ENCODE results near the gene TRAPPC10.

Gene TRAPPC10

GRCh38 chr21:43982489-43983078 lies 29.5 kb upstream of the TRAPPC10 start:
- DNase-seq, result no peak

DNA sequence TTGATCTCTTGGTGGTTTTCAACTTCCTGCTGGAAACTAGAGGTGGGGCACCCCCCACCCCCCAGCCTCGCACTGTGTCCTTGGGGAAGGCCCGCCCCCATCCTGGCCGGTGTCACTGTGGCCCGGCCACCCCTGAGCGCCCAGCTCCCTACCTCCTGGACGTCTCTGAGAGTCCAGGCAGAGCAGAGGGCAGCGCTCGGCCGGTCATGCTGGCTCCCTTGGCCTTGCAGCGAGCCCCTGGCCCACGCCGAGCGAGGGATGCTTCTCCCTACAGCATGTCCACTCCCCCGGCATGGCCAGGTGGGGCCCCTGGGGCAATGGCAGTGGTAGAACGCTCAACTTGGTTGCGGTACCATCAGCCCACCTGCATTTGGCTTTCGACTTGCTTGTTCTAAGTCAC lies 28.7 kb upstream of the TRAPPC10 start:
- no peak for DNase-seq

- DNase-seq, result no peak
Measured at GRCh38 chr21:43983860-43984420, 28.2 kb upstream of the TRAPPC10 start.

DNA sequence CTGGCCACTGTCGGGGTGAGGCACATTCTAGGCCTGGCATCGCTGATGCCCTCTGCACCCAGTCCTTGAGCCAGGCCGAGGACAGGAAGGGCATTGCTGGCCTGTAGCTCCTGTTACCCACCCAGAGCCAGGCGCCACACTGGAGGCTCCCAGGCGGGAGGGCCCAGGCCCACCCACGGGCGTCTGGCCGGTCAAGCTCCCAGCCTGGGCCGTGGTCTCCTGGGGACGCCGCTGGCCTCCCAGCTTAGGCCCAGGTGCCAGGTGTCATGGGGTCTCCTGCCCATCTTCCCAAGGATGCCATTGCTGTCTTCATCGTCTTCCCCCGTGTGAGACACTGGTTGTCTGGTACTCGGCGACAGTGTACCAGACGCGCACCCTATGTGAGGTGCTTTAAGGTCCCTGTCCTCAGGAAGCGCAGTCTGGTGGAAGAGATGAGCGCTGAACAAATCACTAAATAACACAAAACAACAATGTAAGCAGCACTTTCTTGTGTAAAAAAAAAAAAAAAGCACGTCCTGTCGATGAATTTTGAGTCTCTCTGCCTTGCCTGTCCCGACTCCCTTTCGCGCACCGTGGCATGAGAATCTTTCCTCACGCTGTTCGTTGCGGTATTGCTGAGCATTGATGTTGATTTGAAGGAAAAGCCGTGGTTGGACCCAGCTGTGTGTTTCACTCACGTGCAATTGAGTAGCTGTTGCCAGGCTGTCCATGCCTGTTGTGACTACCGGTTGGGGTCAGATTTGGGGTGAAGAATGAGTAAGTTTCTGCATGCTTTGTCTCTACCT lies 27.0 kb upstream of the TRAPPC10 start:
- no peak for DNase-seq

DNA sequence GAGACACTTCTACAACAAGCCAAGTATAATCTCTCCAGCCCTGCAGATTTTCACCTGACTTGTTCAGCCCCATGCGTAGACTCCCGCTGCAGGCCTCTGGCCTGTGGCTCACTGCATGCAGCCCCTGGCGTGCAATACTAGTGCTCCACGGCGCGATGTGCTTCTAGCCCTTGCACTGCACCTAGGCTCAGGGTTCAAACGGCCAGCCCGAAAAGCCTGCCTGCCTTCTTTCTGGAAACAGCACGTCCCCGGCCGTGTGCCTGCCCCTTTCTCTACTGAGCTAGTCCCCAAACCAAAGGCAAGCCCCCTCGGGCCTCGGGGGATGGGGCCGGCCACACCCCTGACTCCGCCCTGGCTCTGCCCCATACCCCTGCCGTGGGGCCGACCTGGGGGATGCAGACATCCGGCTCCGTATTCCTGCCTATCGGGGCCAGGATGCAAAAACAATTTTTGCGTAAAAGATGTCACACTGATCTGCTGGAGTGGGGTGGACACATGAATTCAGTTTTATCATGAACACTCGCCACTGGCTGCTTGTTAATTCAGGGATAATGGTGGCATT lies 26.3 kb upstream of the TRAPPC10 start:
- no peak for DNase-seq

GRCh38 chr21:43986544-43987451 lies 25.3 kb upstream of the TRAPPC10 start:
- DNase-seq, result no peak

DNA sequence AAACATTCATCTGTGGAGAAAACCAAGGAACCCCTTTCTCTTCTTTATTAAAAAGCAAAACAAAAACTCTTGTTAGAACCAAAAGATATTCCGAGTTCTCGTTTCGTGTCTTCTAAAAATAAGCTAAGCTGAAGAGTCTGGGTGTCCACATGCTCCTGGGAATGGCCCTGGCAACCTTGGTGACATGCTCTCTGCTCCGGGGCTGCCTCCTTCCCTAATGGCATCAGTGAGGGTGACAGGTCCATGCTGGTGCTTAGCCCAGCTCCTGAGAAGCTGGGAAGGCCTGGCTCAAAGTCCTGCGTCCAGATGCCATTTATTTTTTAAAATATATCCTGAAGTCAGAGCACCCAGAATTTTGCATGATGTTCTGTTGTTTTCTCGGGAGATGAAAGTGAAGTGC lies 24.6 kb upstream of the TRAPPC10 start:
- no peak for DNase-seq

GRCh38 chr21:43988016-43988415 lies 24.1 kb upstream of the TRAPPC10 start:
- no peak for DNase-seq

DNA sequence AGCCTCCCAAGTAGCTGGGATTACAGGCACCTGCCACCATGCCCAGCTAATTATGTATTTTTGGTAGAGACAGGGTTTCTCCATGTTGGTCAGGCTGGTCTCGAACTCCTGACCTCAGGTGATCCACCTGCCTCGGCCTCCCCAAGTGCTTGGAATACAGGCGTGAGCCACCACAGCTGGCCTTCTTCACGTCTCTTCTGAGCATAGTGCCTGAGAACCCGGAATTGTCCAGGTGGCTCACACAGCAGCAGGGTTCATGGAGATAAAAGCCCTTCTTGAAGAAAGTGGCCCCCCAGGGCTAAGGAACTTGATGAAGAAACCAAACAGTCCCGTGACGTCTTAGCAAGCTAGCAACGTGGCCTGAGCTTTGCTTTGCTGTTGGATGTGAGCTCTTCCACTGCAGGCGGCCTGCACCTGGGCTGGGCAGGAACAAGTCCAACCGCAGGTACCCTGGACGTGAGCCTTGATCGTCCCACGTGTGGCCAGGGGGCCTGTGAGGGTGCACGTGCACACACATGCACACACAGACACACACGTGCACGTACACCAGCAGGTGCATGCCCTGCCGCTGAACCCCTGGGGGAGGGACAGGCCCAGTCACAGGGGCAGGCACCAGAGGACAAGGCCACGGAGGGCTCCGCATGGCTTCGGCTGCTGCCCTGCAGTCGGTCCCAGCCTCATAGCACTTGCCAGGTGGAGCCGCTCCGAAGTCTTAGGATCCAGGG lies 23.4 kb upstream of the TRAPPC10 start:
- DNase-seq, result no peak

DNA sequence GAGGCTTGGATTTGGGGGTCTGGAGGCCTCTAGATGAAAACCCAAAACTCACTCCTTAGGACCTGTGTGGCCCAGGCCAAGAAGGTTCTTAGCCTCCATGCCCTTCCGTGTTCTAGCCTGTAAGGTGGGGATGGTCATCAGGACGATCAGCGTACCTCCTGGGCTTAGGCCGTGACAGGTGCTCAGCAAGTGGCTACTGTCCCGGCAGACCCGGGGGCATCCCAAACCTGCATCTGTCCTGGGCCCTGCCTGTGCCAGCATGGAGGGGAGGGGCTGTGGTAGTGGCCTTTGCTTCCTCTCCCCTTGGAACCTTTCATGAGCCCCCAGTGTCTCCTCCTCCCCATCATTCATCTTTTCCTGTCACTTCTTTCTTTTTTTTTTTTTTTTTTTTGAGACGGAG lies 22.7 kb upstream of the TRAPPC10 start:
- DNase-seq, result no peak

DNA sequence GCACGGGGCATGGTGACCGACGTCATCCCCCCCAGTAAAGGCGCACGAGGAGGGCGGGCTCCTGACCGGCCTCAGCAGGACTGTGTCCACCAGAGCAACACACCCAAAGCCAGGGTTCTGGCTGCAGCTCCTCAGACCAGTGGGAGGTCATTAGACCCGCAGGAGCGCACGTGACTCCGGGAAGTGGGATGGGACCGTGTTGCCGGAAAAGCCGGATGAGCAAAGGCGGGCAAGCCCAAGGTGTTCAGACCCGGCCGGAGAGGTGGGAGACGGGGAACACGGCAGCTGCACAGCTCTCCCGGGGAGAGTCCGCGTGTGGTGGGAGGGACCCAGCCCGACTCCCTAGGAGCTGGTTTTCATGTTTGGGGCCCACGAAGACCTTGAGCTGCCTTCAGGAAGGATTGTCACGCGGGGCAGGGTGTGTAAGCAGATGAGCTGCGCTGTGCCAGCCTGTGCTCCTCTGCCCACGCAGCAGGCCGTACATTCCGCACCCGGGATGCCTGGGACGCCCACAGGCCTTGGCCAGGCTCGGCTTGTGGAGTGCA lies 20.6 kb upstream of the TRAPPC10 start:
- DNase-seq, result no peak

DNA sequence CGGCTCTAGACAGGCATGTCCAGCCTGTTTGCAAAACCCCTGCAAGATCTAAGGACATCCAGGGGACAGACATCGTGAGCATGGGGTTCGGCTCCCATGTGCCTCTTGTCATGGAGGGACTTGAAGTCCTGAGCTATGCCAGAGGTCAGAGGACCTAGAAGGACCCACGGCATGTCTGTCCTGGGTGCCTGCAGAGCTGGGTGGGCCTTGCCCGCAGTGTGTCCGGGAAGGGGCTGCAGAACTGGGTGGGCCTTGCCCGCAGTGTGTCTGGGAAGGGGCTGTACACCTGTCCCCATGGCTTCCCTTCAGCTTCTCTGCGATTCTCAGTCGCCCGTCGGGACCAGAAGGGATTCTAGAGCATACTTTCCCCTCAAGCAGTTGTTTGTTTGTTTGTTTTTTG lies 20.0 kb upstream of the TRAPPC10 start:
- no peak for DNase-seq

- DNase-seq, result no peak
Measured at GRCh38 chr21:43993420-43993934, 18.6 kb upstream of the TRAPPC10 start.

- no peak for DNase-seq
Measured at GRCh38 chr21:43994085-43994484, 18.0 kb upstream of the TRAPPC10 start.

DNA sequence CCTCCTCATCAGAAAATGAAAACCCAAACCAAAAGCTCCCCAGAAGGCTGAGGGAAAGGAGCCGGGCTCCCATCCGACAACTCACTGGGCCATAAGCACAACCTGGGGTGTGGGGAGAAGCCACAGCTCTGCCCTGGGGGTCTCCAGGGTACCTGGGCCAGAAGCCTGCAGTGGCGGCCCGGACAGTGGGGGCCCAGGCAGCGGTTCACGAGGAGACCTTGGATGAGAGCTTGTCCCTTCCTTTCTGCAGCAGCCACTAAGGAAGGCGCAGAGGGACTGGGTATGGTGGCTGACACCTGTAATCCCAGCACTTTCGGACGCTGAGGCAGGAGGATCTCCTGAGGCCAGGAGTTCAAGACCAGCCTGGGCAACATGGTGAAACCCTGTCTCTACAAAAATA lies 17.5 kb upstream of the TRAPPC10 start:
- no peak for DNase-seq

DNA sequence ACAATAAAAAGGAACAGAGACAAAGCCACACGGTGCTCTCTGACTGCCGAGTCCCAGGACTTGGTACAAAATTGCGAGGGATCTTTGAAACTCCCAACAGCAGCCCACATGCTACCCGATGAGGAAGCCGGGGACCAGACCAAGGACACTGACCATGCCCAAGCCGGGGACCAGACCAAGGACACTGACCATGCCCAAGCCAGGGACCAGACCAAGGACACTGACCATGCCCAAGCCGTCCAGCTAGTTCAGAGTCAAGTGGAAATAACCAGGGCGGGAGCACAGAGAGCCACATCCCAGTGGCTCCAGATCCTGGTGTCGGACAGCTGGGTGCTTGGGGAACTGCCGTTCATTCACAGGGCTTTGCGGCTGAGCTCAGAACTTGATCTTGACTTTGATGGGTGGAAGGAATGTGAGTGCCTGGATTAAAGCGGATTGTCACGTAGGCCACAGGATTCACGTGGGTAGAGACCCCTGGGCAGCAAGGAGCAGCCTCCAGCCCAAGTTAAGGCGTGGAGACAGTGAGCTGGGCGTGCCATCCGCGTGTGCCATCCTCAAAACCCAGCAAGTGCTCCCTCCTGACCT lies 16.5 kb upstream of the TRAPPC10 start:
- no peak for DNase-seq

- no peak for DNase-seq
Measured at GRCh38 chr21:43997766-43998742, 14.1 kb upstream of the TRAPPC10 start.

- no peak for DNase-seq
Measured at GRCh38 chr21:44000360-44000759, 11.7 kb upstream of the TRAPPC10 start.

GRCh38 chr21:44002511-44002910 lies 9.6 kb upstream of the TRAPPC10 start:
- DNase-seq, result no peak

DNA sequence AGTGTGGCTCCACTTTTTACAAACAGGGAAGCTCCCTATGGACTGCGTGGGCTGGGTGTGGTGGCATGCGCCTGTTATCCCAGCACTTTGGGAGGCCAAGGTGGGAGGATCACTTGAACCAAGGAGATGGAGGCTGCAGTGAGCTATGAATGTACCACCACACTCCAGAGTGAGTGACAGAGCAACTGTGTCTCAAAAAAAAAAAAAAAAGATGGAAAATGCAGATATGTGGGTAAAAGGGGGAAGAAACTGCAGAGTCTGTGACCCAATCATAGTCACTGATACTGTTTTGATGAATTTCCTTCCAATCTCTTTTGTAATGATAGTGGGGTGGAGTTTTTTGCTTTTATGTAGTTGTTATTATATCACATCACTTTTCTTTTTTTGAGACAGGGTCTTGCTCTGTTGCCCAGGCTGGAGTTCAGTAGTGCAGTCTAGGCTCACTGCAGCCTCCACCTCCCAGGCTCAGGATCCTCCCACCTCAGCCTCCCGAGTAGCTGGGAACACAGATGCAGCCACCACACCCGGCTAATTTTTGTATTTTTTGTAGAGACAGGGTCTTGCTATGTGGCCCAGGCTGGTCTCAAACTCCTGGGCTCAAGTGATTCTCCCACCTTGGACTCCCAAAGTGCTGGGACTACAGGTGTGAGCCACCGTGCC lies 8.7 kb upstream of the TRAPPC10 start:
- DNase-seq, result no peak

All from DMS79 treated with DMSO at 0.1 percent for 48 hours (cell line).